ENCODE results near the gene OSER1.
A peak's percentile ranks its signal among the peaks of the same experiment; 100 is the strongest.

Gene OSER1

DNA sequence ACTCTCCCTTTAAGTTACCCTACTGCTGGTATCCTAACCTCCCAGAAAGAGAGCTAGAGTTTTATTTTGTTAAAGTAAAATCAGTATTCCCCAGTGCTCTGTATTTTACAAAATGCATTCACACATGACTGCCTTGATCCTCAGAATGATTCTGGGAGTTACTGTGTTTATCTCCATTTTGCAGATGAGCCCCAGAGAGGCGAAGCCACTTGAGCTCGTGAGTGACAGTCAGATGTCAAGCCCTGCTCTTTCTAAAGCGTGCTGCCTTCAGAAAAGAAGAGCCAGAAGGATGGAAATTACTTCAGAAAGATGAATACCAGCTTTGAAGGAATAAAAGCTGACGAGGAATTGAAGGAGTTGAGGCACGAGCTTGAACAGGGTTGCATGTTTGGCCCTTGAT is 14.1 kb upstream of the OSER1 start:
- DNase-seq (ENCODE audit: low read depth), result no peak

GRCh38 chr20:44223721-44224120 is 13.2 kb upstream of the OSER1 start:
- no peak for DNase-seq (ENCODE audit: low read depth)

- DNase-seq (ENCODE audit: low read depth), result no peak
Observed at GRCh38 chr20:44222633-44223368, 12.2 kb upstream of the OSER1 start.

- no peak for DNase-seq (ENCODE audit: low read depth)
Observed at GRCh38 chr20:44222027-44222426, 11.5 kb upstream of the OSER1 start.

DNA sequence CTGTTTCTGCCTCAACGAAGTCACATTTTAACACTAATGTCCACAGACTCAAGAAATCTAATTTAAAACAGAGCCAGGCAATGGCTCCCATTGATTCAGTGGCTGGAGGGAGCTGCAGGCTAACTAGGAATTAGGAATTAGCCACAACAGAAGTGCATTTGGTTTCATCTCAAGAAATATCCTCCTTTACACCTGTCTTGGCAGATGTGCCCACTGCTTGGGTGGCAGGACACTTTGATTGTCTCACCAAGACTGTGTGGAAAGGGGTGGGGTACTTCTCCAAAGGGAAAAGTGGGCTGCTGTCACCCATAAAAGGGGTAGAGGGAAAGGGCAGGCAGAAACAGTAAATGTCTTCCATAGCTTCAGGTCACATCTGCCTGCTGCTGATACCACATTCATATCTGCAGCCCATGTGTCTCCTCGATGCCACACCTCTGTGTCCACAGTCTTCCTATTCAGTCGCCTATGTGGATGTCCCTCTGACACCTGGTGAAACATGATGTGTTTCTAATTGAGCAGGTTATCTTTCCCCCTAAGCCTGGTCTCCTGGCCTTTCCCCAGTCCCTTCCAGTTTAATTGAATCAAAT is 10.9 kb upstream of the OSER1 start:
- DNase-seq (ENCODE audit: low read depth), result no peak

DNA sequence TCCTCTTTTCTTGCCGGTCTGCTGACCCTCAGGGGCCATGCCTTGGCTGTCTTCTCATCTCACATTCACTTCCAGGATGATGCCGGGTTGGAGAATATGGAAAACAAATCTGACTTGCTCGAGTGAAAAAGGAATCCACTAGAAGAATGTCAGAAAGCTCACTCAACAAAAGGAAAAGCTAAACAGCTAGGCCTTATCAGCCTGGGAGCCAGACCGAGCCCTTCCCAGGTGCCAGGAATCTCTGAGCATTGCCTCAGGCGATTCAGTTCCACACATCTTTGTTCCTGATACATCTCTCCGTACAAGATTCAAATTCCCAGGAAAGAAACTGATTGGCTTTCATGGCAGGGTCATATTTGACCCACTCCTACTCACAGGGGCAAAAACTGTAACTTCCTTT is 9.2 kb upstream of the OSER1 start:
- DNase-seq (ENCODE audit: low read depth), result no peak

DNA sequence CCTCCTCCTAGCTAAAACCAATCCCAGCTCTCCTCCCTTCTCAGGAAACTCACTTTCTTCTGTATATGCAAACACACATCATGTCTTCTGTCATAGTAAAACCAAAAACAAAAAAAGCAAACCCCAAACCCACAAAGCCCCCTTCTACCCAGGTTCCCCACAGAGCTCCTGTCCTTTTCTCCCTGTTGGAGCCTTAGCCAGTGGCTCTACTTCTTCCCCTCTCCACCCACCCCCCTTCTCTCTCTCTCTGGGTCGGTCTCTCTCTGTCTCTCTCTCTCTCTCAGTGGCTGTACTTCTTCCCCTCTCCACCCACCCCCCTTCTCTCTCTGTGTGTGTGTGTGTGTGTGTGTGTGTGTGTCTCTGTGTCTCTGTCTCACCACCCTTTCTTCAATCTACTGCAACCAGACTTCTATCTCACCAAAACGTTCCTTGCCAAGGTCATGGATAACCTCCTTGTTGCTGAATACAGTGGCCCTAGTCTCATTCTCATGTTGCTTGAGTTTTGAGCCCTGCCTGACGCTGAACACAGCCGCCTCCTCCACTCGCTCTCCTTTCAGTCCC is 8.7 kb upstream of the OSER1 start:
- DNase-seq (ENCODE audit: low read depth), result no peak

DNA sequence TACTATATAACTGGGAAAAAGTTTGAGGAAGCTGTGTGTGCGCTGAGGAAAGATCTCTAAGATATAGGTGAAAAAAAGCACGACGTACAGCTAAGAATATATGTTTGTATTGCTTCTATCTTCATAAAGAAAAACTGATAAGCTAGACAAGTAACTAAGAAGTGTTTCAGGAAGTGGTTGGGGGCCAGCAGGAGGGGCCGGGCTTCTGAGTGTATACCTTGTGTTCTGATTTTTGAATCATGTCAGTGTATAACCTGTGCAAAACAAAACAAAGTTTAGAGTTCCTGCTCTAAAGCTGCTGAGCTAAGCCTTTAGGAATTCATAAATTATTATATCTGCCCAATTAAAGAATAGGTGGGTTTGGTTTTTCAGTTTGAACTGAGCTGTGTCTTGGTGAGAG is 7.9 kb upstream of the OSER1 start:
- DNase-seq (ENCODE audit: low read depth), result no peak

DNA sequence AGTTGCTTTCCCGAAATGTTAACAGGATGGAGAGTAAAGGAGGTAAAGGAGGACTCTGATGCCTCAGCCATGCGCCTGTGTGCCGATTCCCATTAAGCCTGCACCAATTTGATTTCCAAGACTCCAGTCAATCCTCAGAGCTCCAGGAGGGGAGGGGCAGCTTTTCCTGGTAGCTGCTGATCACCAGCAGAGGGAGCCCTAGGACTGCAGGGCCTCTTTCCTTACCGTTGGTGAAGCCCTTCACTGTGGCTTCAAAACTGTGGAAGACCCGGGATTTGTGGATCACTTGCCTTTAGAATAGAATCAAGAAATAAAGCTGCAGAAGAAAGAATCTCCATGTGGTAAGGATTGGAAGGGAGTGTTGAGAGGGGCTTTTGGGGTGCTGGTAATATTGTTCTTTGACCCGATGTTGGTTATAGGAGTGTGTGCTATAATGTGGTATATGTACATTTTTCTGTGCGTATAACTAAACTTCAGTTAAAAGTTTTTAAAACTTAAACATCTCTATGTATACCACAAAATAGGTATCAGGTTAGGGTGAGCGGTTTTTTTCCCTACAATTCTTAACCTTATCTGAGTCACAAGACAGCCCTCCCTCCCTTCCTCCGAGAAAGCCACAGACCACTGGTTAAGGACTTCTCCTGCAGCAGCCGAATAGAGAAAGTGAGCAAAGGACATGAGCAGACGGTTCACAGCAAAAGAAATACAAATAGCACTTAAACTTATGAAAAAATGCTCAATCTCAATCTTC is 6.9 kb upstream of the OSER1 start:
- peak; percentile 71 for DNase-seq (ENCODE audit: low read depth)

DNA sequence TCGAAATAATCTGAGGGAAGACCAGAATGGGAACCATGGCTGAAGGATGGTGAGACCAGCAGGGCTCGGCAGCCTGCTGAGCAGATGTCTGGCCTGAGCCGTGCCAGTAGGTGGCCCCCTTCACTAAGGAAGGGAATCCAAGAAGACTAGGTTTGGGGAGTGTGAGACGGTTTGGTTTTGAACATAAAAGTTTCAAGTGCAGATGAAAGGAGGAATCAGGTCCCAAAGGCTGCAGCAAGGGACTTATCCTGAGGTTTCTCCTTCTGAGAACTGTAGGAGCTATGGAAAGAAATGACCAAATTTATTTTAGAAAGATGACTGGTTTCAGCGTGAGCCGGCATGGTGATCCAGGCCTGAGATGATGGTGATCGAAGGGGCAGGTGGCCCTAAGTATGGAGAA is 4.6 kb upstream of the OSER1 start:
- DNase-seq (ENCODE audit: low read depth), result peak; percentile 72

GRCh38 chr20:44212792-44213191 is 2.2 kb upstream of the OSER1 start:
- DNase-seq (ENCODE audit: low read depth), result no peak

DNA sequence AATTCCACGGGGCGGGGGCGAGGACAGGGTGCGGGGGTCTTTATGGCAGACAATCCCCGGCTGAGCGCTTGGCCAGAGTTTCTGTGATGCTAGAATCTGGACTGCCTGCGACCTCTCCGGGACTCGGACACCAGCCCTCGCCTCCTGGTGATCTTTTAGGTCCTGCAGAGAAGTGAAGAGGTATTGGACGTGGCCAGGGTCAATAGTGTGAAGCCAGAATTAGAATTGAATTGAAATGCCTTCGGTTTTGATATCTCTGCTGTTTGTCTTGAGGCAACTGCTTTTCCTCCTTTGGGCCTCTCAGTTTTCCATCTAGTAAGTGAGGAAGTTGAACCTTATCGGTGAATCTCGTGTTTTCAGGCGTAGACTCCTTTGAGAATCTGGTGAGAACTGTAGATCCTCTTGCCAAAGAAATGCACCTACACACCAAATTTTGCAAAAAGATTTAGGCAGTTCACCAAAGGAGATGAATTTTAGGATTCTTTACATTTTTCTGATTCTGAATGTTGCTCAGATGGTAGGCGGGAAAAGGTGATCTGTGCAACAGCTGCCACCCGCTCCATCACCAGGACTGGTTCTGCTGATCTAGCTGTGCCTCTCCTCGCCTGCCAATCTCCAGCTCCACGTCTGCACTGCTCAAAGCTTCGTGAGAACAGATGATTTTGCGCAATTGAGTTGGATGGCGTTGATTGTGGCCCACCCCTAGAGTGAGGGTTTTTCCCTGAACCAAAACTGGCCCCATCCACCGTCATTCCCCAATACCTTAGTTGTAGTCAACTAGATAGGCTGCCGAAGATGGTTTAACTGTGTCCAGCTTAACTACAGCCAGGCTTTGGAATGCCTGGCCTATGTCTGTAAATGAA is 837 bp upstream of the OSER1 start:
- DNase-seq (ENCODE audit: low read depth), result peak; percentile 57

DNA sequence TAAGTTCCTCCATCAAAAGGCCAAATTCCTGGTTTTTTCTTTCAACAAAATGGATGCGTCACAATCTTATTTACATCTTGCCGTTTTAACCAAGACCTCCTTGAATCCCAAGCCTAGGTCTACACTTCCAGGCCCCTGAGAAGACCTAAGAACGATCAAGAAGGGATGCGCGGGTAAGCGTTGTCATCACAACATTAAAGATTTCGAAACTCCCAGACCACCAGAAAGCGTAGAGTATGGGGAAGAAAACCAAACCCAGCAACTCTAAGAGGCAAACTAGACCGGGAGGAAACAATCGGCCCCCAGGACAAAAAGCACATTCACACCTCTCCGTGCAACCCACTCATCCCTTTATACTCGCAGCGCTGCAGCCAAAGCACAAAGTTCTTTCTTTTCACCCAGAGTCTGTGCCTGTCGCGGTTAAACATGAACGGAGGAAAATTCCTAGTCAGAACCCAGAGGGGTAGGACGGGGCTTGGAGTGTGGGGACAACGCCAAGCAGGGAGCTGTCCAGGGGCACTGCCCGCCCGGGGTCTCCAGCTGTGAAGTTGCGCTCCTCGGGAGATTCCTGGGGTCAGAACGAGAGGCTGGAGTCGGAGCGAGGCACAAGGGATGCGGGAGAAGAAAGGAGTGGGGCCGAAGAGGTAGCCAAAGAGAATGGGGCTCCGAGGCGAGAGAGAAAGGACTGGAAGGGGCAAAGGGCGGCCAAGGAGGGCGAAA is 725 bp downstream of the OSER1 start:
- peak; percentile 42 for DNase-seq (ENCODE audit: low read depth)

DNA sequence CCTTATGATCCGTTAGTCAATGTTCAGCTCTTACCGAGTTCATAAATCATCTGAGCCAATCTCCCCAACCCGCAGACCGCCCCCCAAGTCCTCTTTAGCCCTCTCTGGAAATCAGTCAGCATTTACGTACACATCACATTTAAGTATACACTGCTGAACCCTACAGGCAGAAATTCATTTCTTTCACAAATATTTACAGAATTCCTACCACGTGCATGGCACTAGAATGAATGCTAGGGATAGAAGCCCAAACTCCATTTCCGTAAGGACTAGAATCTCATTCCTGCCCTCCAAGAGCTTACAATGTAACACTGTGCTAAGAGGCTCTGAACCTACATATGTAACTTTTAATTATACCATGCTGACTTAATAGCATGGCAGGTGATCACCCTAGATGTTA is 1.8 kb downstream of the OSER1 start:
- peak; percentile 66 for DNase-seq (ENCODE audit: low read depth)

- DNase-seq (ENCODE audit: low read depth), result no peak
Observed at GRCh38 chr20:44208165-44208564, 2.4 kb downstream of the OSER1 start.

GRCh38 chr20:44207126-44207723 is 3.3 kb downstream of the OSER1 start:
- DNase-seq (ENCODE audit: low read depth), result peak; percentile 29

DNA sequence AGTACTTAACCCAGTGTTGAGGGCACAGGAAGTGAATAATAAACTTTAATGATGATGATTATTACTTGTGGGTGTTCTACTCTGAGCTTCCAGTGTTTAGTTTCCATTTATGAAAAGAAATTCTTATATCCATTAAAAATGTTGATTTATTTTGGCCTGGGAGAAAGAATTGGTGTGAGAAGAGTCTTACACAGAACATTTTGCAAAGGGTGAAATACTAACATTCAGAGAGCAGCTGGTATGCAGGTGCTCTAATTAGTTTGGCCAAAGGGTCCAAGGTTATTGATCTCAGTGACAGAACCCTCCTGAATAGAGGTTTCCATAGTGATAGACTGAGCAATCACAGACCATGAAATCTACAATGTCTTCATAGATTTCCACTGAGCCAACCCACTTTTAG is 4.4 kb downstream of the OSER1 start:
- DNase-seq (ENCODE audit: low read depth), result no peak

GRCh38 chr20:44204832-44205215 is 5.7 kb downstream of the OSER1 start:
- DNase-seq (ENCODE audit: low read depth), result no peak

- peak; percentile 94 for DNase-seq (ENCODE audit: low read depth)
Observed at GRCh38 chr20:44204156-44204831, 6.3 kb downstream of the OSER1 start.

- DNase-seq (ENCODE audit: low read depth), result peak; percentile 72
Observed at GRCh38 chr20:44203161-44203560, 7.4 kb downstream of the OSER1 start.

Measured in EH (cell line).